IMR-90 (cell line): ENCODE measurements around the gene MBLAC2. TPM values are rescaled to one million over a fixed set of nuclear protein-coding genes. Genes with fewer than 3 reads are reported as not detected.

Experiments
- ATAC-seq: fragments of 200-7000 bp; cut with Tn5 transposase; 2 replicates; pipeline ENCODE4 v1.9.1; 2020; ENCODE audit warnings: low read depth, mild to moderate bottlenecking, moderate library complexity
- BruUV-seq: library from RNA; stranded (reverse); fragments of 400-500 nt; replicated peaks from 2 replicates; lab custom pipeline; 2021; lab: Mats Ljungman, UMichigan
- CTCF ChIA-PET: fragments of 300-600 bp; formaldehyde crosslinking; extraction: SDS; loops from one replicate; lab custom pipeline; 2021; ENCODE audit warnings: antibody characterized with exemption; lab: Yijun Ruan, JAX
- POLR2A ChIA-PET: fragments of 300-600 bp; sonication (Branson Sonifier 250); formaldehyde crosslinking; loops from one replicate; lab custom pipeline; 2022; ENCODE audit warnings: antibody characterized with exemption; ENCODE audit not compliant: unreplicated experiment; lab: Charles Lee
- DNase-seq: peaks from one replicate; pipeline ENCODE4 v3.0.0; 2013
- H2AFZ ChIP-seq: replicated peaks from 2 replicates; pipeline ENCODE3; 2013; ENCODE audit warnings: low read length, mild to moderate bottlenecking; ENCODE audit not compliant: poor library complexity
- H2AK5ac ChIP-seq: 2 replicates; pipeline ENCODE4 v1.6.1; 2013; ENCODE audit warnings: low read depth, low read length, inconsistent platforms
- H2AK9ac ChIP-seq: replicated peaks from 2 replicates; pipeline ENCODE3; 2013; ENCODE audit warnings: mild to moderate bottlenecking, low read depth, low read length, moderate library complexity; ENCODE audit not compliant: poor library complexity
- H2BK120ac ChIP-seq: 2 replicates; pipeline ENCODE4 v1.6.1; 2013; ENCODE audit warnings: low read depth, low read length, inconsistent platforms
- H2BK15ac ChIP-seq: 3 replicates; pipeline ENCODE4 v1.6.1; 2013; ENCODE audit warnings: low read depth, low read length, inconsistent platforms
- H2BK20ac ChIP-seq: 2 replicates; pipeline ENCODE4 v1.6.1; 2013; ENCODE audit warnings: low read depth, mild to moderate bottlenecking, inconsistent platforms, low read length, moderate library complexity
- H2BK5ac ChIP-seq: 2 replicates; pipeline ENCODE4 v1.6.1; 2013; ENCODE audit warnings: mild to moderate bottlenecking, low read depth, low read length, inconsistent platforms; ENCODE audit not compliant: poor library complexity, severe bottlenecking
- H3K14ac ChIP-seq: replicated peaks from 2 replicates; pipeline ENCODE4 v1.6.1; 2013; ENCODE audit warnings: low read depth, low read length, inconsistent platforms
- H3K18ac ChIP-seq: 2 replicates; pipeline ENCODE4 v1.6.1; 2013; ENCODE audit warnings: low read depth, low read length, control low read depth
- H3K23ac ChIP-seq: 2 replicates; pipeline ENCODE4 v1.6.1; 2013; ENCODE audit warnings: low read depth, low read length, inconsistent platforms
- H3K27ac ChIP-seq: 2 replicates; pipeline ENCODE4 v1.5.1; 2013; ENCODE audit warnings: mild to moderate bottlenecking, control low read depth, low read length; ENCODE audit not compliant: insufficient read depth
- H3K27me3 ChIP-seq: 2 replicates; pipeline ENCODE4 v1.6.1; 2013; ENCODE audit warnings: low read length; ENCODE audit not compliant: control insufficient read depth, insufficient read depth
- H3K36me3 ChIP-seq: 2 replicates; pipeline ENCODE4 v1.6.1; 2013; ENCODE audit warnings: low read length, mixed read lengths; ENCODE audit not compliant: control insufficient read depth, insufficient read depth
- H3K4ac ChIP-seq: 2 replicates; pipeline ENCODE4 v1.6.1; 2013; ENCODE audit warnings: low read depth, low read length, inconsistent platforms
- H3K4me1 ChIP-seq: 2 replicates; pipeline ENCODE4 v1.6.1; 2013; ENCODE audit warnings: low read length, mixed read lengths; ENCODE audit not compliant: control insufficient read depth, insufficient read depth
- H3K4me2 ChIP-seq: 2 replicates; pipeline ENCODE4 v1.6.1; 2013; ENCODE audit warnings: low read depth, mild to moderate bottlenecking, control low read depth, low read length, moderate library complexity
- H3K4me3 ChIP-seq: 2 replicates; pipeline ENCODE4 v1.5.1; 2013; ENCODE audit warnings: low read depth, mild to moderate bottlenecking, control low read depth, low read length, moderate library complexity; ENCODE audit not compliant: insufficient read depth
- H3K56ac ChIP-seq: 2 replicates; pipeline ENCODE4 v1.6.1; 2013; ENCODE audit warnings: low read length, inconsistent platforms; ENCODE audit not compliant: insufficient read depth; ENCODE audit errors: extremely low read depth
- H3K79me1 ChIP-seq, 2 experiments: 2 replicates each; pipeline ENCODE4 v1.6.1; 2013; ENCODE audit warnings: low read length in 2 of 2, inconsistent platforms in 1 of 2, low read depth in 1 of 2
- H3K9ac ChIP-seq: 2 replicates; pipeline ENCODE4 v1.6.1; 2013; ENCODE audit warnings: low read depth, low read length, control low read depth
- H3K9me1 ChIP-seq: 2 replicates; pipeline ENCODE4 v1.6.1; 2013; ENCODE audit warnings: low read length, inconsistent platforms; ENCODE audit not compliant: insufficient read depth
- H3K9me3 ChIP-seq: 2 replicates; pipeline ENCODE4 v1.6.1; 2013; ENCODE audit warnings: low read length; ENCODE audit not compliant: control insufficient read depth, insufficient read depth
- H4K20me1 ChIP-seq: 2 replicates; pipeline ENCODE4 v1.6.1; 2013; ENCODE audit warnings: low read length, inconsistent platforms; ENCODE audit not compliant: insufficient read depth
- H4K5ac ChIP-seq: 2 replicates; pipeline ENCODE4 v1.6.1; 2013; ENCODE audit warnings: mild to moderate bottlenecking, low read depth, low read length, control low read depth
- H4K8ac ChIP-seq, 2 experiments: 2 replicates each; pipeline ENCODE4 v1.6.1; 2013; ENCODE audit warnings: low read depth in 2 of 2, low read length in 2 of 2, control low read depth in 1 of 2, inconsistent platforms in 1 of 2
- H4K91ac ChIP-seq: 2 replicates; pipeline ENCODE4 v1.6.1; 2013; ENCODE audit warnings: low read depth, low read length, inconsistent platforms; ENCODE audit not compliant: insufficient read depth
- MAZ ChIP-seq: IDR thresholded peaks from 2 replicates; pipeline ENCODE4 v1.6.1; 2012; ENCODE audit warnings: low read depth, mild to moderate bottlenecking, low read length, improper control_type of control experiment, moderate library complexity, borderline replicate concordance
- MXI1 ChIP-seq: IDR thresholded peaks from 2 replicates; pipeline ENCODE4 v1.6.1; 2012; ENCODE audit warnings: low read depth, mild to moderate bottlenecking, low read length, moderate library complexity, borderline replicate concordance
- WGBS, 2 experiments: methylation state at CpG; one replicate each; pipeline versions ENCODE4 v1.1.5 to v1.1.7; 2013; ENCODE audit warnings: missing lambda C conversion rate in 2 of 2; ENCODE audit not compliant: insufficient read length in 1 of 2; ENCODE audit errors: extremely low coverage in 2 of 2; 5-methylcytosine and 5-hydroxymethylcytosine counted together
- dilution Hi-C: fragments of 300-500 bp; cut with HindIII; formaldehyde crosslinking; loops from one replicate; pipeline ENCODE4 v1.14.3; 2018; ENCODE audit warnings: low sequenced_read_pairs; ENCODE audit not compliant: unreplicated experiment
- in situ Hi-C: fragments of 300-500 bp; cut with MboI; formaldehyde crosslinking; loops from 3 replicates; pipeline ENCODE4 v1.14.3; 2019; ENCODE audit warnings: low sequenced_read_pairs, inconsistent platforms, mixed read lengths
- intact Hi-C: fragments of 100-400 bp; cut with micrococcal nuclease; formaldehyde crosslinking; loops from 2 replicates; pipeline ENCODE4 v1.10.0; 2022
- polyA plus RNA-seq, 3 experiments: library from polyadenylated mRNA; depleted of rRNA; stranded (reverse); fragments of >200 nt; gene quantifications; 2 replicates each; pipeline ENCODE4 v1.2.3, GENCODE V29; 2012; ENCODE audit warnings: low replicate concordance in 1 of 3
- total RNA-seq: library from RNA; depleted of rRNA; stranded (reverse); fragments of >200 nt; gene quantifications from 2 replicates; pipeline ENCODE4 v1.2.3, GENCODE V29; 2012
- TF ChIP-seq, protein P1 (sequence below): fragments of 150-350 bp; IDR thresholded peaks from 2 replicates; pipeline ENCODE4 v1.6.1; 2017; ENCODE audit warnings: mild to moderate bottlenecking, antibody characterized with exemption, low read length, low read depth

The MBLAC2 gene
- total and polyA plus RNA-seq, 2 of the 4 experiments (the other 2 are of a cell fraction) = 3.0 to 3.2 TPM

DNA sequence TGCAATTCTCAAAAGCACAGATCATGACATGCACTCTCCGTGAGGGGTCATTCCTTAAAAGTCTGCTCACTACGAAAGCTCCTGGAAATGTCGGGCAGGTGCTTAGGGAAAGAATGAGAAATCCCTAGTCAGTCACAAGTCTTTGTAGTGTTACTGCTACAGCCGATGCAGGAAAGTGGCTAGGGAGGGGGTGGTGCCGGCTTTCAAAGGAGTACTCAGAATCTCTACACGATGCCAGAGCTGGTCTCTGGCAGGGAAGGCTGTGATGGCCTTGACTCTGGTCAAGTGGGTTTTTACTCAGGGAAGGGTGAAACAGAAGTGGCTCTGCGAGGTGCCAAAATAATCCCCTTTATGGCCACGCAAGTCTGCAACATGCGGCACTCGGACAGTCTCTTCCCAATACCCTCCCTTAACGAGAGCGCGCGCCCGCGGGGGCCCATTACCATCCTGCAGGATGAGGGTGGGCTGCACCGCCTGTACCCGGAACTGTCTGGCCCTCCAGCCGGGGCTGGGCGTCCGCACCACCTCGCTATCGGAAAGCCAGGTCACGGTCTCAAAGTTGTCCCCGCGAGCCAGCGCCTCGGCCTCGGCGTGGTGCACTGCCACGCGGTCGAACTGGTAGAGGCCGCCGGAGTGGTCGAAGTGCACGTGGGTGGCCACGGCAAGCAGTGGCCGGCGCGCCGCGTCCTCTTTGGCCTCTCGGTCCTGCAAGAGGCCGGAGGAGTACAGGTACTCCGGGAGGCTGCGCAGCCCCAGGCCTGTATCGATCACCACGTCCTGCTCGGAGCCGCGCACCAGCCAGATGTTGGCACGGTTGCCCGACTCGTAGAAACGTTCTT lies 956 bp downstream of the MBLAC2 start:
- no peak overlapping the region for H2BK15ac ChIP-seq
- POLR2A ChIA-PET = interaction anchor here (0.6 kb wide), 1 partner anchor 1717 kb away, joined by 3 read pairs; no protein-coding TSS in a partner anchor
- peak overlapping the region; percentile 70 for H2AK9ac ChIP-seq
- peak overlapping the region; percentile 67 to 71 for H4K8ac ChIP-seq
- H3K4me2 ChIP-seq = peak overlapping the region; percentile 94
- peak overlapping the region; percentile 51; the same call in 1 of the 2 replicates for H3K56ac ChIP-seq
- DNase-seq (peak; percentile 18), ATAC-seq (peak; percentile 37)
- no TSS peak for BruUV-seq
- no peak overlapping the region for H2BK20ac ChIP-seq
- H3K27ac ChIP-seq = peak overlapping the region; percentile 59
- H3K79me1 ChIP-seq = peaks cover 13 to 14% of the 10 kb centered on the region in 2 experiments
- CTCF ChIA-PET = interaction anchor here (0.7 kb wide), 1 partner anchor 23 kb away, joined by 3 read pairs; no protein-coding TSS in a partner anchor
- H4K91ac ChIP-seq = peak overlapping the region; percentile 10; the same call in 1 of the 2 replicates
- H3K27me3 ChIP-seq = no peaks in the 10 kb centered on the region
- peak overlapping the region; percentile 15; the same call in 1 of the 2 replicates for H4K5ac ChIP-seq
- peak overlapping the region; percentile 26; the same call in 1 of the 2 replicates for H2BK120ac ChIP-seq
- H3K18ac ChIP-seq = no peak overlapping the region
- intact Hi-C loops (loop anchor here (1.0 to 5.0 kb wide), 2 partner anchors 57 to 66 kb away; partner anchors contain the start of gene CETN3), in situ Hi-C loops (no loop called here), dilution Hi-C loops (no loop called here)
- no peaks in the 10 kb centered on the region for H3K36me3 ChIP-seq
- H3K14ac ChIP-seq = peak overlapping the region; percentile 73
- TF ChIP-seq, protein P1, sequence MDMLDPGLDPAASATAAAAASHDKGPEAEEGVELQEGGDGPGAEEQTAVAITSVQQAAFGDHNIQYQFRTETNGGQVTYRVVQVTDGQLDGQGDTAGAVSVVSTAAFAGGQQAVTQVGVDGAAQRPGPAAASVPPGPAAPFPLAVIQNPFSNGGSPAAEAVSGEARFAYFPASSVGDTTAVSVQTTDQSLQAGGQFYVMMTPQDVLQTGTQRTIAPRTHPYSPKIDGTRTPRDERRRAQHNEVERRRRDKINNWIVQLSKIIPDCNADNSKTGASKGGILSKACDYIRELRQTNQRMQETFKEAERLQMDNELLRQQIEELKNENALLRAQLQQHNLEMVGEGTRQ = peak; percentile 16; the same call in 1 of the 2 replicates
- TF ChIP-seq MXI1 = peak; percentile 77; the same call in 1 of the 2 replicates
- no peak for TF ChIP-seq MAZ
- H3K4me1 ChIP-seq = peaks cover 2% of the 10 kb centered on the region; the same call in 1 of the 2 replicates
- H3K4ac ChIP-seq = peak overlapping the region; percentile 74
- H3K9ac ChIP-seq = peak overlapping the region; percentile 59
- WGBS, 2 experiments = 1% methylated on average over 22 of the region's 56 CpGs; no CpG with 5 or more reads in 1 of the 2 experiments
- H2AFZ ChIP-seq = peak overlapping the region; percentile 96
- no peaks in the 10 kb centered on the region for H3K9me3 ChIP-seq
- no peaks in the 10 kb centered on the region for H4K20me1 ChIP-seq
- H3K4me3 ChIP-seq = peak overlapping the region; percentile 75
- H3K9me1 ChIP-seq = 0 out of 2 replicates have a peak, but pooled peaks cover 2% of the 10 kb centered on the region
- H2AK5ac ChIP-seq = no peak overlapping the region
- H2BK5ac ChIP-seq = peak overlapping the region; percentile 55
- H3K23ac ChIP-seq = peak overlapping the region; percentile 79
